ENCODE results near the gene AHR. TPM values are rescaled to one million over a fixed set of nuclear protein-coding genes. Genes with fewer than 3 reads are reported as not detected.

AHR gene
- total and polyA plus RNA-seq, 8 donors: 58.9 to 200 (median 65.7) TPM

DNA sequence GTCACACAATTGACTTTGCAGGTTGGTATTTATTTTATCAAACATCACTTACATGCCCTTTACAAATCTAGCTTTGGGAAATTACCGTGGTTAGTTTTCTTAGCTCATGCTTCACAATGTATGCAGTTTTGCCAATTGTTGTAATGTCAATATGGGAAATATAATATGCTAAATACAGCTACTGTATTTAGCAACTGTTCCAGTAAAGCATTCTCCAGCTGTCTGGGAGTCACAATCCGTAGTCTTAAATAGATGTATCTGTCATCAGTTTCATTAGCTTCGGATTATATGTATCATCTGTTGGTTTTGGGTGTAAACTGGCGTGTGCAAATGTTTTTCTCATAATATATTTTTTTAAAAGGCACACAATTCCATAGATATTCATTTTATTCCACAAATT is 19.4 kb upstream of the AHR start:
- no peaks in the 10 kb centered on the region for H3K27me3 ChIP-seq
- no peak overlapping the region for H3K27ac ChIP-seq
- TF ChIP-seq, protein P1, sequence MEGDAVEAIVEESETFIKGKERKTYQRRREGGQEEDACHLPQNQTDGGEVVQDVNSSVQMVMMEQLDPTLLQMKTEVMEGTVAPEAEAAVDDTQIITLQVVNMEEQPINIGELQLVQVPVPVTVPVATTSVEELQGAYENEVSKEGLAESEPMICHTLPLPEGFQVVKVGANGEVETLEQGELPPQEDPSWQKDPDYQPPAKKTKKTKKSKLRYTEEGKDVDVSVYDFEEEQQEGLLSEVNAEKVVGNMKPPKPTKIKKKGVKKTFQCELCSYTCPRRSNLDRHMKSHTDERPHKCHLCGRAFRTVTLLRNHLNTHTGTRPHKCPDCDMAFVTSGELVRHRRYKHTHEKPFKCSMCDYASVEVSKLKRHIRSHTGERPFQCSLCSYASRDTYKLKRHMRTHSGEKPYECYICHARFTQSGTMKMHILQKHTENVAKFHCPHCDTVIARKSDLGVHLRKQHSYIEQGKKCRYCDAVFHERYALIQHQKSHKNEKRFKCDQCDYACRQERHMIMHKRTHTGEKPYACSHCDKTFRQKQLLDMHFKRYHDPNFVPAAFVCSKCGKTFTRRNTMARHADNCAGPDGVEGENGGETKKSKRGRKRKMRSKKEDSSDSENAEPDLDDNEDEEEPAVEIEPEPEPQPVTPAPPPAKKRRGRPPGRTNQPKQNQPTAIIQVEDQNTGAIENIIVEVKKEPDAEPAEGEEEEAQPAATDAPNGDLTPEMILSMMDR (IDR thresholded peaks at IDR 0.05): no peak
- no peaks in the 10 kb centered on the region for H3K36me3 ChIP-seq
- DNase-seq (no peak), ATAC-seq (no peak)
- intact Hi-C loops (cut with DNase I): no loop called here
- no peaks in the 10 kb centered on the region for H3K9me3 ChIP-seq
- peaks cover 0 to 18% of the 10 kb centered on the region in 2 donors for H3K4me1 ChIP-seq
- no peak overlapping the region for H3K4me3 ChIP-seq

DNA sequence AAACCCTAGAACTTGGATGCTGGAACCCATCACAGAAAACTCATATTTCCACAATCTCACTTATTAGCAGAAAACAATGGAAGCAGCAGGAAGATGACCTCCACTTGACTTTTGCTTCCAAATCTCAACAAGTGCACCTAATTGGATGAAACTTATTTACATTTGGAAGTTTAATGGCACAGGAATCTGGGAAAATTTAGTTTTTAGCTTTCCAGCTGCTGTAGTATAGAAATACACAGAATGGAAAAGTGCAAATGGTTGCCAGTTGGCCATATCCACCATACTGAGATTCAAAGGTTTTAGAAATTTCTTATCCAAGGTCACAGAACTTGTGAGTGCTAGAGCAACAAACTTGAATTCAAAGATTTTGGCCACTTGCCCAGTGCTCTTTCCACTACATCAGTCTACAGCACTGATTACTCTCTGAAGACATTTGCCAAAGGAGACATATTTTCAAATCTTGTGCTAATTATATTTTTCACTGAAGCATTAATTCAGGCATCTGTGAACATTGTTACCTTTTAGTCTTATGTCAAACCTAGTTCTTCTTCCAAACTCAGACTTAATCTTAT is 9.3 kb upstream of the AHR start:
- intact Hi-C loops (cut with DNase I): no loop called here
- ATAC-seq (peak; percentile 70), DNase-seq (peak in 3 of 4 donors; percentile 37 to 82 (median 63))
- Histone ChIP-seq H3K36me3 (no peaks in the 10 kb centered on the region), H3K4me1 (no peaks in the 10 kb centered on the region), H3K9me3 (no peaks in the 10 kb centered on the region), H3K27me3 (no peaks in the 10 kb centered on the region), H3K27ac (no peak overlapping the region), H3K4me3 (no peak overlapping the region)
- TF ChIP-seq, protein P1 (IDR thresholded peaks at IDR 0.05): no peak

DNA sequence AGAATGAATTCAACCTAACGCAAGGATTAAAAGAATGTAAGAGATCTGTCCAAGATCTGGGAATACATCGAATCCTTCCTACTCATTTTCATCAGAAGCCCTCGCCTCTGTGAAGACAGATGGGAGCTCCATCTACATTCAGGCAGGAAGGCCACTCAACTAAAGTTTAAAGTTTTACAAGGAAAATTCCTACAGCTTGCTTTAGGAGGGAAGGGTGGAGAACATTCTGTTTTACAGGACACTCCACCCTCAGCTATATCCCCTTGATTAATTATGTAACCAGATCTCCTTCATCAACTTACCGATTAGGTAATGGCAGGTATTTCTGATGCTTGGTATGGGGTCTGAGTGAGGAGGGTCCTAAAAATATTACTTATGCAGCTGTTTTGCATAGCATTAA is 5.6 kb upstream of the AHR start:
- DNase-seq: no peak
- no peak for ATAC-seq
- TF ChIP-seq, protein P1 (IDR thresholded peaks at IDR 0.05): no peak
- intact Hi-C loops (cut with DNase I): no loop called here
- Histone ChIP-seq H3K27me3 (no peaks in the 10 kb centered on the region), H3K4me1 (peaks cover 0 to 6% of the 10 kb centered on the region in 2 donors), H3K4me3 (no peak overlapping the region), H3K9me3 (no peaks in the 10 kb centered on the region), H3K27ac (no peak overlapping the region), H3K36me3 (no peaks in the 10 kb centered on the region)

DNA sequence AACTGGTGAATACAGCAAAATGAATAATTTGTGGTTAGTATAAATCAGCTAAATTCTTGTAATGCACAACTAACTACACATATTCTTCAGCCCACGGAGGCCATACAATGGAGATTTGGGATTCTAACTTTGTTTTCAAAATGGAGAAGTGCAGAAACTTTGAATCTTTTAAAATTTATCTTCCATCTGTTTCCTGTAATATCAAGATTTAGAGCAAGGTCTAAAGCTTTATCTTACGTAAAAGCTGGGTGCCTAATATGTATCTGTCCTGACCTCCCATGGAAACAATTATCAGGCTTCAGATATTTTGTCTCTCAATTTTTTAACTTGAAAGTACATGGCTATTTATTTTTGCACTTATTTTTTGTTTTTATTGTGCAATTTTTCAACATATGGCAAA is 5.0 kb upstream of the AHR start:
- Histone ChIP-seq H3K27ac (no peak overlapping the region), H3K4me3 (no peak overlapping the region), H3K4me1 (peaks cover 0 to 10% of the 10 kb centered on the region in 2 donors), H3K27me3 (no peaks in the 10 kb centered on the region), H3K36me3 (no peaks in the 10 kb centered on the region), H3K9me3 (no peaks in the 10 kb centered on the region)
- DNase-seq (no peak), ATAC-seq (no peak)
- TF ChIP-seq, protein P1 (IDR thresholded peaks at IDR 0.05): no peak
- intact Hi-C loops (cut with DNase I): no loop called here

DNA sequence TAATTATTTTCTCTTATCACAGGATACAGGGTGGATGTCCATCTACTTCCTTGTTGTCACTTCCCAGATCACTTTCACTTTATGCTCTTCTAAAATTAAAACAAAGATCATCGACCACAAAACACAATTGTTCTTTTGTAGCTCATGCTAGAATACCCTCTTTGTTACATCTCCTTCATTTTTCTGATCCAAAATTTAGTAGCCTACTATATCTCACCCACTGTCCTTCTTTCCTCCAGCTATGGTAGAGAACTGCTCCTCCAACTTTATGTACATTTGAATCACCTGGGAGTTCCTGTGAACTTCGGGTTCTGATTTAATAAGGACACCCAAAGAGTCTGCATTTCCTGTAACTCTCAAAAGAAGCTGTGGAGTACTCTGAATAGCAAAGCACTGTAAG is 1.2 kb upstream of the AHR start:
- DNase-seq: no peak
- TF ChIP-seq, protein P1 (IDR thresholded peaks at IDR 0.05): no peak
- intact Hi-C loops (cut with DNase I): no loop called here
- Histone ChIP-seq H3K27ac (peak overlapping the region; percentile 97 to 98), H3K4me1 (peaks cover 0 to 15% of the 10 kb centered on the region in 2 donors), H3K36me3 (no peaks in the 10 kb centered on the region), H3K9me3 (no peaks in the 10 kb centered on the region), H3K27me3 (no peaks in the 10 kb centered on the region), H3K4me3 (no peak overlapping the region)
- ATAC-seq: no peak

Measured in left lung (tissue), 10 donors.